Subcutaneous adipose tissue (tissue), 4 donors: ENCODE results near the gene CHID1. TPM values are rescaled to one million over a fixed set of nuclear protein-coding genes. Genes with fewer than 3 reads are reported as not detected.

Experiments
- total RNA-seq, 4 donors: library from RNA; depleted of rRNA; stranded (reverse); fragments of >200 nt; gene quantifications; one replicate each; pipeline ENCODE4 v1.1.0, GENCODE V29; 2016
- TF ChIP-seq, protein P1 (sequence below): fragments of 450-650 bp; IDR thresholded peaks from one replicate; pipeline ENCODE4 v1.5.1; 2016; ENCODE audit warnings: low read depth, mild to moderate bottlenecking, control low read depth, antibody characterized with exemption, moderate library complexity

Gene CHID1
- total RNA-seq, 4 donors from 2014 or later: 28.4 to 107 (median 76.0) TPM

DNA sequence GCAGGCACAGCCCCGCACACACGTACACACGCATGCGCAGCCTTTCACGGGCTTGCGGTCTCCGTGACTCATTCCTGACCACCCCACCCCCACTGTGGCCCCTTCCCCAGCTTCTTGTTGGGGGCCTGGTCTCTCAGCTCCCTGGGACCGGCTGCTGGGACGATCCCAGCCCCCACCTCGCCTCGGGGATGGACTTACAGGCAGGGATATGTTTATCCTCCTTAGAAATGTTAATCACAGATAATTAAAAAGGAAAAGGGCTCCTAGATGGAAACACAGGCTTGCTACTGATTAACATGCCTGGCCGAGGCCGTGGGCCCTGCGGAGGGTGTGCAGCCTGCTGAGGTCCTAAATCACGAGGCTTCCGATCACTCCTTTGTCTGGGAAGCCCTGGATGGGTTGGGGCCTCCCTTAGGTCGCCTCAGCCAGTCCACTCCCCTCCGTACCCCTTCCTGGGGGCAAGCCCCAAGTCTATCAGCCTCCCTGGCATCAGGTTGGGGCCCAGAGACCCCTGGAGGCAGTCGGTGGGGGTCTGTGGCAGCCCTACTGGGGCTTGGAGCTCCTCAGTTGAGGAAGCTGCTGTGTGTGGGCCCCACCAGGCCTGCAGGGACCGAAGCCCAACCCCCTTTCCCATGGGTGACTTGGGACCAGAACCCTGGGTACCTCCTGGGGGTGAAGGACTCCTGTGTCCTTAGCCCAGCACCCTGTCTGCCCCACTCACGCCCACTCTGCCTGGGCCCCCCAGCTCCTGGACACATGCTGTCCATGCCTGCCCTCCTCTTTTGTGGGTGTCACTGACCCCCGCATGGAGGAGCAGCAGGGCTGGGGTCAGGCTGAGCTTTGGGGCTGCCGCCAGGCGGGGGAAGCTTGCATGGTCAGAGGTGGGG, 47.3 kb downstream of the CHID1 start:
- TF ChIP-seq, protein P1, sequence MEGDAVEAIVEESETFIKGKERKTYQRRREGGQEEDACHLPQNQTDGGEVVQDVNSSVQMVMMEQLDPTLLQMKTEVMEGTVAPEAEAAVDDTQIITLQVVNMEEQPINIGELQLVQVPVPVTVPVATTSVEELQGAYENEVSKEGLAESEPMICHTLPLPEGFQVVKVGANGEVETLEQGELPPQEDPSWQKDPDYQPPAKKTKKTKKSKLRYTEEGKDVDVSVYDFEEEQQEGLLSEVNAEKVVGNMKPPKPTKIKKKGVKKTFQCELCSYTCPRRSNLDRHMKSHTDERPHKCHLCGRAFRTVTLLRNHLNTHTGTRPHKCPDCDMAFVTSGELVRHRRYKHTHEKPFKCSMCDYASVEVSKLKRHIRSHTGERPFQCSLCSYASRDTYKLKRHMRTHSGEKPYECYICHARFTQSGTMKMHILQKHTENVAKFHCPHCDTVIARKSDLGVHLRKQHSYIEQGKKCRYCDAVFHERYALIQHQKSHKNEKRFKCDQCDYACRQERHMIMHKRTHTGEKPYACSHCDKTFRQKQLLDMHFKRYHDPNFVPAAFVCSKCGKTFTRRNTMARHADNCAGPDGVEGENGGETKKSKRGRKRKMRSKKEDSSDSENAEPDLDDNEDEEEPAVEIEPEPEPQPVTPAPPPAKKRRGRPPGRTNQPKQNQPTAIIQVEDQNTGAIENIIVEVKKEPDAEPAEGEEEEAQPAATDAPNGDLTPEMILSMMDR: no peak

- TF ChIP-seq, protein P1: no peak
Measured at GRCh38 chr11:862696-863022, 48.0 kb downstream of the CHID1 start.

GRCh38 chr11:862081-862661, 48.4 kb downstream of the CHID1 start:
- TF ChIP-seq, protein P1: no peak

DNA sequence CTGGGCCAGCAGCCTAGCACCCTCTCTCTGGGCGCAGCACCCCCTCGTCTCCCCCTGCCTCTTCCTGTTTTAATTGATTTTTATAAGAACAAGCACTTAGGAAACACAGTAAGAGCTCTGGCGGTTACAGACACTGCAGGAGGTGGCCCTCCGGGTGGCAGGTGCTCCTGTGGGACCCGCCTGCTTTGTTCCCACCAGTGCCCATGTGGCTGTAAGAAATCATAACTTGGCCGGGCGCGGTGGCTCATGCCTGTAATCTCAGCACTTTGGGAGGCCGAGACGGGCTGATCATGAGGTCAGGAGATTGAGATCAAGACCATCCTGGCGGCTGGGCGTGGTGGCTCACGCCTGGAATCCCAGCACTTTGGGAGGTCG, 49.5 kb downstream of the CHID1 start:
- TF ChIP-seq, protein P1: no peak

GRCh38 chr11:860234-861104, 50.1 kb downstream of the CHID1 start:
- TF ChIP-seq, protein P1: no peak

GRCh38 chr11:859394-860131, 51.0 kb downstream of the CHID1 start:
- TF ChIP-seq, protein P1: no peak
